Stimulated activated CD4-positive, alpha-beta T cell treated with anti-CD3 and anti-CD28 coated beads, Interleukin-4, amount 100 ng/mL, for 24 hours (primary cell): ENCODE measurements around the gene PTCD3.

Experiments used
- DNase-seq: peaks from one replicate; pipeline ENCODE4 v3.0.0-alpha.2; 2020

PTCD3 gene

GRCh38 chr2:86105969-86106945 lies at the start of gene PTCD3:
PTCD3 (plus strand) TSS chr2:86106235; CDS start chr2:86106248, 13 bp downstream.
- DNase-seq: peak; percentile 97

DNA sequence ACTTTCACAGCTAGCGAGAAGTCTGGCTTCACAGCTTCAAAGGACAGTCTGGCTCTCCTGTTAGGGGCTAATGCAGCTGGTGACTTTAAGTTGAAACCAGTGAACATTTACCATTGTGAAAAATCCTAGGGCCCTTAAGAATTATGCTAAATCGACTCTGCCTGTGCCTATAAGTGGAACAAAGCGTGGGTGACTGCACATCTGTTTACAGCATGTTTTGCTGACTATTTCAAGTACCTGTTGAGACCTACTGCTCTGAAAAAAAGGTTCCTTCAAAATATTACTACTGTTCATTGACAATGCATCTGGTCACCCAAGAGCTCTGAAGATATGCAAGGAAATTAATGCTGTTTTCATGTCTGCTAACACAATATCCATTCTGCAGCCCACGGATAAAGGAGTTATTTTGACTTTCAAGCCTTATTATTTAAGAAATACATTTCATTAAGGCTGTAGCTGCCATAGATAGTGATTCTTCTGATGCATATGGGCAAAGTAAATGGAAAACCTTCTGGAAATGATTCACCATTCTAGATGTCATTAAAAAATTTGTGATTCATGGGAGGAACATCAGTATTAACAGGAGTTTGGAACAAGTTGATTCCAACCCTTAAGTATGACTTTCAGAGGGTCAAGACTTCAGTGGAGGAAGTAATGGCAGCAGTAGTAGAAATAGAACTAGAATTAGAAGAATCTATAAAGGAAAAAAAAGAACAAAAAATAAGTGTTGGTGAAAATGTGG lies 49.3 kb upstream of the PTCD3 start:
- no peak for DNase-seq

DNA sequence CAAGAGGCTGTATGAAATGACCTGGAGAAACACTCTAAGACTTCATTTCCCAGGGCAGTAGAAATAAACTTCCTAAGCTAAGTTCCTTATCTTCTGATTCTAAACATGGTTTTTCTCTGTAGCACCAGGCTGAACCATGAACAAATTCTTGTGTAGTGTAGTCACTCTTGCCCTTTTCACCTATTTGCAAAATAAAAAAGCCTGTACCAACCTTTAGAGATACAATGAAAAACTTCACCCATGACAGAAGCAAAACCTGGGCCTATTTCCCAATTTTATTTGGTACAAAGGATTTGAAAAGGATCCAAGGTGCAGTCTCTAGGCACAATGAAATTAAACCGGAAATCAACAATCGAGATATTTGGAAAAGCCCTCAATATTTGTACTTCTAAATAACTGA lies 44.0 kb upstream of the PTCD3 start:
- no peak for DNase-seq

- DNase-seq: no peak
Measured at GRCh38 chr2:86064006-86064405, 42.0 kb upstream of the PTCD3 start.

GRCh38 chr2:86065512-86065911 lies 40.5 kb upstream of the PTCD3 start:
- DNase-seq: no peak

DNA sequence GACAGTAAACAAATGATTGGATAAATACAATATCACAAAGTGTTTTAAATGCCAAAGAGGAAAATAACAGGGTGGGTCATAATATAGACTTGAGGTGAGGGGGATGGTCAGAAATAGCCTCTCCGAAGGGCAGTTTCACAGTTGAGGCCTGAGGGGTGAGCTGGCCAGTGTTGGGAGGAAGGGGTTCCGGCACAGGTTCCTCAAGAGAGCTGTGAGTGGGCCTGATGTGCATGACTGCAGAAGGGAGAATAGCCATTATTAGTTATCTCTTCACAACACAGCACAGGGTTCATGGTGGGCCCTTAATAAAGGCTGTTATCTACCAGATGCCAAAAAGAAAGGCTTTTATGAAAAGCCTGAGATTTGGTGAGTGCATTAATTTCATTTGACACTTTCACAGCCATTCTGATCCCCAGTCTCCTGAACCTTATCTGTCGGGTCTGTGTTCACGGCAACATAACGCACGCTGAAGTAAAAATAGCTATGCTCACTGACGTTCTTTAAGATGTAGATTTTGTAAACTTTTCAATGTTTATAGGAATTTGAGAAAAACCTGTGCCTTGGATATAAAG lies 39.9 kb upstream of the PTCD3 start:
- no peak for DNase-seq

GRCh38 chr2:86066915-86067314 lies 39.1 kb upstream of the PTCD3 start:
- no peak for DNase-seq

DNA sequence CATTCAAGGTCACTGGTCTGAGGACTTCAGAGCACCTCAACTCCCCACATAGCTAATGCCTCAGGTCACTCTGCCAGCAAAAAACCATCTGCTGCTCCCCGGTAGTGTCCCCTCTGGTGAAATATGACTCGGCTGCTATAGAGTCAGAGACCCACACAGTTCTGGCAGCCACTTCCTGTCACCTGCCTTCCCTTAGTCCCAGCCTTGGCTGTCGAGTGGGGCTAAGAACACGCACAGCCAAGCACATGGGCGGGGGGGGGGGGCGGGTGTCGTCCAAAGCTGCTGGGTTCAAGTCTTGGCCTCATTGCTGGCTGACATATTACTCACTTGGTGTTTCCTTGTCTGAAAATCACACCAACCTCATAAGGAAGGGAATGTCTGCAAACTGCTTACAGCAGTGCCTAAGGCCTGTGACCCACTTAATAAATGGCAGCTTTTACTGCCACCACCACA lies 37.9 kb upstream of the PTCD3 start:
- peak; percentile 17 for DNase-seq

DNA sequence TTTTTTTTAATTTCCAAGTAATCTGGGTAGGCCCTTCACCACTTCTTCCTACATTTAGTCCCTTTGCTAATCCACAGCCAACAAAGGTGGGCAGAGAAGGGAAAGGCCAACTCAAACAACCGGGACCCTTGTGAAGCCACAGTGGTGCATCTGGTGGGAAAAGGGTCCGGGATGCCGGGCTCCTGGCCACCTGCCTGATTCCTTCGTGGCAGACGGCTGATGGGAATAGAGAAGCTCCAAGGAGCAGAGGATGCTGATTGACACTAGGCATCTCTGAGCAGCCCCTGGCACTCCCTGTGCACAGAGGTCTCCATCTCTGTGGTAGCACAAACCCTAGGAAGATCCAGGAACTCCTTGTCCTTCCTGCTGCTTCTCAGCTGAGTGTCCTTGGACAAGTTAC lies 37.4 kb upstream of the PTCD3 start:
- no peak for DNase-seq

- no peak for DNase-seq
Measured at GRCh38 chr2:86069091-86069685, 36.8 kb upstream of the PTCD3 start.

DNA sequence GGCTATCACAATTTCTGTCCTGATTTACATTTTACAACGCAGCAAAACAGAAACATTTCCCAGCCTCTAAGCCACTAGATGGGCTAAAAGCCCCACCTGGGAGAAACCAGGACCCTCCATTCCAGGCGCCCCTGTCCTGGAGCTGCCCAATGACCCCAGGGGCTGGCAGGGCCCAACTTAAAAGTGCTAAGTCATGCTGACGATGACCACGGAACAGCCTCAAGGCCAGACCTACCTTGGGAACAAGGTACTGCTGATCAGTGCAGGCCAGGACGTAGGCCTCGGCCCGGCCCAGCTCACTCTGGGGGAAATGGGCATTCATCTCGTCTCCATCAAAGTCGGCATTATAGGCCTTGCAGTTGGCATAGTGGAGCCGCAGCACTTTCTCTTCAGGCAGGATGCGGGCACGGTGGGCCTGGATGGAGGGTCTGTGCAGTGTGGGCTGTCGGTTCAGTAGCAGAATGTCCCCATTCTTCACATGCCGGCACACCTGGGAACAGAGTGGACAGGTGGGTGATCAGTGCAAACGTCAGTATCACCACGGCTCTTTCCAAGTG lies 36.2 kb upstream of the PTCD3 start:
- DNase-seq: no peak

- DNase-seq: no peak
Measured at GRCh38 chr2:86070868-86071267, 35.2 kb upstream of the PTCD3 start.

DNA sequence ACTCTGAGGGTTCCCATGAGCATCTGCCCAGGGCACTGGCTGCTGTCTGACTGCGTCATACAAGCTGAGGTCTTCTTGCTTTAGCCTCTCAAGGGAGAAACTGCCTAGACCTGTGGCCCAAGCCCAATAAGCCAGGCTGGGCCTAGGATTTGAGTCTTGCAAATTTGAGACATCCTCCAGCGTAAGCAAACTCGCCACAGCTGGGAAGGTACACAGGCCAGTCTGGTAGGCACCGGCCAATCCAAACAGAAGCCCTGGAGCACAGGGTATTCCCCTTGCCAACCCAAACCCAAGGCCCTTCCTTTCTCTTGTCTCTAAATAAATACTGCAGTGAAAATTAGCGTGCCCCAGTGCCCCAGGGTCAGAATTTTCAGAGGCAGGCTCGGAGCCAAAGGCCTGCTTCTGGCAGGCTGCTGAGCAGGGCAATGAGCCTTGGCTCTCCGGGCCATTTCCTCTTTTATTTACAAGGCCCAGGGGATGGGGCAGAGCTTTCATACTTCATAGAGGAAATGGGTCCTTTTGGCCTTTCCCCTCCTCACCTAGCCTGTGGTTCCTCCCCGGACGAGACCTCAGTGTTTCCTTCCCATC lies 33.7 kb upstream of the PTCD3 start:
- no peak for DNase-seq

DNA sequence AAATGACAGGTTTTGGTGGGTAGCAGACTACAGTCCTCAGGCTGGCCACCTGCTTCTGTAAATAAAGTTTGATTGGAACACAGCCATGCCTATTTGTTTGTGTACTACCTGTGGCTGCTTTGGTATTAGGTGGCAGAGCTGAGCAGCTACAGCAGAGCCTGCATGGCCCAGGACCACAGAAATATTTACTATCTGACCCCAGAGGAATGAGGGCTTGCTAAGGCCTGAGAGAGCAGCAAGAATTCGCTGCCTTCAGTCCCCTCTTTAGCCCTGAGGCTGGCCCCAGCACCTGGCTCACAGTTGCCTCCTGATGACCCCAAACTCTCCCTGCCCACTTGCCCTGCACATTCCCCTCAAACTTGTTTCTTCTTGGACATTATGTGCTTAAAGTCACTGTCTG lies 32.8 kb upstream of the PTCD3 start:
- no peak for DNase-seq

DNA sequence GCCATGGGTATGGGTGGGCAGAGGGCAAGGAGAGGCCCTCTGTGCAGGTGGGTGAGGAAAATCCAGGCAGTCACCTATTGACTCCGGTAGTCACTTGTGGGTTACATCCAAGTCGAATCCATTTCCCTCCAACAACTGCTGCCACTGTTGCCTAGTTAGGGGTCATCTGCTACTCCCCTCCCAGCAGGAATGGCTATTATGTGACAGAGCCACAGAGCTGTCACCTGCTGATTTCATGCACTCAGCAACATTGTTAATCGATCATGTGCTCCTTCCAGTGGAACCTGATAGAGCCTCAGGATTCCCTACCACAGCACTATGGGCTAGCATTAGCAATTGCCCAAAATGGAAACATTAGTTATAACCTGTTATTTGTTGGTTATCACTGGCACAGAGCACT lies 31.8 kb upstream of the PTCD3 start:
- DNase-seq: no peak

- DNase-seq: no peak
Measured at GRCh38 chr2:86074811-86075210, 31.2 kb upstream of the PTCD3 start.

DNA sequence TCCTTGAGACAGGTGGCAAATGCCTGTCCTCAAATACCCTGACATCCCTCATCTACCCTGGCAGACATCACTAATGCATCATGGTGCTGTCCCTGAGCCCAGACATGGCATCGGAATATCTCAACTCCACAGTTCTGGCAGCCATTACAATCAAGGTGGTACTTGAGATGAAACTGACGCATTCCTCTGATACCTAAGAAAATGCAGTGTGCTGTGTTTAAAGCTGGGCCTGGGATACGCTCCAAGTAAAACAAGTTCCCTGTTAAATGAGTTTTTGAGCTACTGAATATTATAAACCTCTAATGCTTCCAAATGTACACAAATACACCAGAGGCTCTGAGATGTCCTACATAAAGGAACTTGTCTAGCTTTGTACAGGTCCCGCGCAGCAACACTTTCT lies 30.1 kb upstream of the PTCD3 start:
- no peak for DNase-seq

- DNase-seq: no peak
Measured at GRCh38 chr2:86078774-86079545, 27.1 kb upstream of the PTCD3 start.

DNA sequence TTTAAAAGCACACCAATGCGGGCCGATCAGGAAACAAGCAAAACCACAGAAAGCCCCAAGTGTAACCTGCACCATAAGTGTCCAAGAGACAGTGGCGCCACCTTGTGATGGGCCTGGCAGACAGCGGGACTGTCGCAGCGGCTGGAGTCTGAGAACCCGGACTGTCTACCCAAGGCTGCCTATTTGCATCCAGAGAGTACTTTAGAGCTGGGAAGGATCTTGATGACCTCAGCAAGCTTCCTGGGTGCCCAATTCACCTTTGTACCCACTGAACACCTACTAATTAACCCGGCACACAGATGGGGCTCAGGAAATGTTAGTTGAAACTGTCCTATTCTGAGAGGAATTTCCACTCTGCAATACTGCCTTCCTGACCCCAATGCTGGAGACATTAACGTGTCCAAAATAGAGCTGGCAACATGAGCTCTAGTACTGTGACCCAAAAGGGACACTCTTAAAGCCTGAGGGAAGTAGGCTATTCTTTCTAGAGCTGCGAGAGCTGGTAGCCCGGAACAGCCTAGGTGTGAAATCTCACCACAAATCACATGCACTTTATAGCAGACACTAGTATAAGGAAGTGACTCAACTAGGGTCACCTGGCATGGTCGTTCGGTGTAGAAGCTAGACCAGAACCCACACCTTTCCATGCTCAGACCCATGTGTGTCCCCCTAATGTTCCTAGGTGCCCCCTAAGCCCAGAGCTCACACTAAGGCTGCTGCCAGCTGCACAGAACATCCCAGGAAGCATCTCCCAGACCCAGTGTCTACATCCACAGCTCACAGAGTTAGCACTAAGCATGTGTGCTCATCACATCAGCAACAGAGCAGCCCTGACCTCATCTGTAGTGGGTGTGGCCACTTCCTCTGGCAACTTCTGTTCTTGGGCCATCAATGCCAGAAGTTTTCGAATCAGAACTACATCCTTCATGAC lies 25.8 kb upstream of the PTCD3 start:
- peak; percentile 78 for DNase-seq

GRCh38 chr2:86081724-86082123 lies 24.3 kb upstream of the PTCD3 start:
- no peak for DNase-seq
